CD4-positive, alpha-beta T cell treated with Interleukin-17A for 1 hour (primary cell): ENCODE data around the gene EIF2S2.
"Not testable (repeated sequence)": the region's sequence is repeated elsewhere in the genome, so short reads cannot be mapped to it uniquely, and the experiment has no call there.

Experiments used
- DNase-seq: peaks from one replicate; pipeline ENCODE4 v3.0.0-alpha.2; 2020

EIF2S2 gene, protein sequence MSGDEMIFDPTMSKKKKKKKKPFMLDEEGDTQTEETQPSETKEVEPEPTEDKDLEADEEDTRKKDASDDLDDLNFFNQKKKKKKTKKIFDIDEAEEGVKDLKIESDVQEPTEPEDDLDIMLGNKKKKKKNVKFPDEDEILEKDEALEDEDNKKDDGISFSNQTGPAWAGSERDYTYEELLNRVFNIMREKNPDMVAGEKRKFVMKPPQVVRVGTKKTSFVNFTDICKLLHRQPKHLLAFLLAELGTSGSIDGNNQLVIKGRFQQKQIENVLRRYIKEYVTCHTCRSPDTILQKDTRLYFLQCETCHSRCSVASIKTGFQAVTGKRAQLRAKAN

DNA sequence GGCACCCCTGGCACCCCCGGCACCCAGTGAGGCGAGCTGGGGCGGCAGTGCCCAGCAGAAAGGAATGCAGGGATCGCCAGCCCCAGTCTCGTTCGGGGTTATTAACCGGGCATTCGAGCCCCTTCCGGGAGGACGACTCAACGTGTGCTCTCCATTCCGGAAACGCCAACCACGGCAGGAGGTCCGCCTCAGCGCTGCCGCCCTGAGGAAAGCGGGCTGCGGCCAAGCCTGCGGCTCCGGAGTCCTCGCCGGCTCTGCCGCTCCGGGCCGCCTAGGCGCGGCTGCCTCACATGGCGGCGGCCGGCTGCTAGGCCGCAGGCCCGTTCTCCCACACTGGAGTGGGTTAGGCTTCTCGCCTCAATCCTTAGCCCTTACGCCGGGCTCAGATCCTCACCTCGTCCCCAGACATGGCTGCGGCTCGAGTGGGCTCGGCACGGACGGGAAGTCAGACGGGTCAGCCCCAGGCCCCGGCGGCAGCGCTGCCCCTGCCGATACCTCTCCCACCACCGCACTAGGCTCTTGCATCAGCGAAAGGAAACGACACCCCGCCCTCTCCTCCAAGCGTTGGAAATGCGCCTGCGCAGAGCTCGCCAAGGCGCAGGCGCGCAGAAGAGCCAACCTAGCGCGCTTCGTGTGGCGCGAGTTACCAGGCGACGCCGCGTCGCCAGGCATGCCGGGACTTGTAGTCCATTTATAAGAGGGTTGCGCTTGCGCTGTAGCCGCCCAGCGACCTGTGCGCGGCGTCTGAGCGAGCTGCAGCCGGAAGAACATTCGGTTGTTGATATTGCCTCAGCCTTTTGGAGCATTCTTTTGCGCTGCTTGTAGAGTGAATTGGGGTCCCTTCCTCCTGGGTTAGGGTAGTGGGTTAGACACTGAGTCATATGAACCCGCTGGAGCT, at the start of gene EIF2S2:
Gene EIF2S2 (minus strand): TSS at position 542 of the 898 bp plus-strand sequence. CDS start 133 bp downstream, at position 409.
- peak; percentile 97 for DNase-seq

DNA sequence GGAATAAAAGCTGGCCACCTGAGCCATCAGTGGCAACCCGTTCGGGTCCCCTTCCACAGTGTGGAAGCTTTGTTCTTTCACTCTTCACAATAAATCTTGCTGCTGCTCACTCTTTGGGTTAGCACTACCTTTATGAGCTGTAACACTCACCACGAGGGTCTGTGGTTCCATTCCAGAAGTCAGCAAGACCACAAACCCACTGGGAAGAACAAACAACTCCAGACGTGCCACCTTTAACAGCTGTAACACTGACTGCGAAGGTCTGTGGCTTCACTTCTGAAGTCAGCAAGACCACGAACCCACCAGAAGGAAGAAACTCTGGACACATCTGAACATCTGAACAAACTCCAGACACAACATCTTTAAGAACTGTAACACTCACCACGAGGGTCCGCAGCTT, 45.7 kb upstream of the EIF2S2 start:
- DNase-seq: not testable (repeated sequence)

DNA sequence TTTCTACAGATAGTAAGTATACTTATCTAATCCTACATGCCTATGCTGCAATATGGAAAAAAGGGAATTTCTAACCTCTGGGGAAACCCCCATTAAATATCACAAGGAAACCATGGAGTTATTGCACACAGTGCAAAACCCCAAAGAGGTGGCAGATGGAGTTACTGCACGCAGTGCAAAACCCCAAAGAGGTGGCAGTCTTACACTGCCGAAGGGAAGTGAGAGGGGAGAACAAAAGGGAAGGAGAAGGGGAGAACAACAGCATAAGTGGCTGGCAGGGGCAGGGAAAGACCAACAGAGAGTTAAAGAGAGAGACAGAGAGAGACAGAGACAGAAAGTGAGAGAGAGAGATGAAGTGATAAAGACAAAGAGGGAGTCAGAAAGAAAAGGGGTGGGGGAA, 43.8 kb upstream of the EIF2S2 start:
- no peak for DNase-seq

DNA sequence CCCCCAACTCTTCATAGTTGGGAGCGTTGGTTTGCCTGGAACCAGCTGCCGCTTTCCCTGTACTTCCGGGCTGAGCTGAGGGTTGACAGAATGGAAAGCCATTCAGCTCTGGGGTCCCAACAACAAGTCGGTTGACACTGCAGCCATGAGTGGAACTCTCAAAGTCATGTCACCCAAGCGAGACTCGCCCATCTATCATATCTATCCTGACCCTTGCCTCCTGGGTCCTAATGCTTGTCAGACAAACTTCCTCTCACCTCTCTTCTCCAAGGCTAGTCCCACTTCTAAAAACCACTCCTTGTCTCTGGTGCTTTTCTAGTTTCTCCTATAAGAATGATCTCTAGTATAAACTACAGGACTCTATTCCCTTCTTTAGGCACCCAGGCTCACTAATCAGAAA, 41.1 kb upstream of the EIF2S2 start:
- not testable (repeated sequence) for DNase-seq

DNA sequence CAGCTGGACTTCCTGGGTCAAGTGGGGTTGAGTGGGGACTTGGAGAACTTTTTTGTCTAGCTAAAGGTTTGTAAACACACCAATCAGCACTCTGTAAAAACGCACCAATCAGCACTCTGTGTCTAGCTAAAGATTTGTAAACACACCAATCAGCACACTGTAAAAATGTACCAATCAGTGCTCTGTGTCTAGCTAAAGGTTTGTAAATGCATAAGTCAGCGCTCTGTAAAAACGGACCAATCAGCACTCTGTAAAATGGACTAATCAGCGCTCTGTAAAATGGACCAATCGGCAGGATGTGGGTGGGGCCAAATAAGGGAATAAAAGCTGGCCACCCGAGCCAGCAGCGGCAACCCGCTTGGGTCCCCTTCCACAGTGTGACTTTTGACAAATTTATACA, 40.0 kb upstream of the EIF2S2 start:
- not testable (repeated sequence) for DNase-seq

DNA sequence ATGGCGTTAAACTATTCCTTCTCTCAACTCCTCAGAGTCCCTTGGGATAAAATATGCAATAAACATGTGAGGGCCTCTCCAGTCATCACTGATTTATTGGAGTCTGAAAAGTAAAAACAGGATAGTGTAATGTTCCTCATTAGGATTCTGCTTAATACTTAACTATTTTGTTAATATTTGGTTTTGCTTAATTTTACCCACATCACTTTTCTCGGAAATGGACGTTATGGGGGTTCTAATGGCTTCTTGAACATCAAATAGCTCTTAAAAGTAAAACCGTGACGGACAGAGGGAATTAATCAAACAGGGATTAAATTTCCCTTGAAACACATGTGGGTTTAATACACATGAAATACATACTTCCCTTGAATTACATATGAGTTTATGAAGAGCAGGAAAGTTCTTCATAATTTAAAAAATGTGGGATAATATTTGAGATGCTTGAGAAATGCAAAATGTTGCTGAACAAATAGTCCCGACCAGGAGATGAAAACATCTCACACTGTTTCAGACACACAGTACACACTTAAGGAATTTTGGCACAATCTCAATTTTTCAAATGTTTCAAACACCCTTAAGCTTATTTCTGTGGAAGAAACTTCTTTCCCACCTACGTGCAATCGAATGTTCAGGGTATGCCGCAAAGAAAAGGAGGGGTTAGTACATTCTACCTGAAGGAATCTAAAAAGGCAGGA, 38.4 kb upstream of the EIF2S2 start:
- DNase-seq: no peak

DNA sequence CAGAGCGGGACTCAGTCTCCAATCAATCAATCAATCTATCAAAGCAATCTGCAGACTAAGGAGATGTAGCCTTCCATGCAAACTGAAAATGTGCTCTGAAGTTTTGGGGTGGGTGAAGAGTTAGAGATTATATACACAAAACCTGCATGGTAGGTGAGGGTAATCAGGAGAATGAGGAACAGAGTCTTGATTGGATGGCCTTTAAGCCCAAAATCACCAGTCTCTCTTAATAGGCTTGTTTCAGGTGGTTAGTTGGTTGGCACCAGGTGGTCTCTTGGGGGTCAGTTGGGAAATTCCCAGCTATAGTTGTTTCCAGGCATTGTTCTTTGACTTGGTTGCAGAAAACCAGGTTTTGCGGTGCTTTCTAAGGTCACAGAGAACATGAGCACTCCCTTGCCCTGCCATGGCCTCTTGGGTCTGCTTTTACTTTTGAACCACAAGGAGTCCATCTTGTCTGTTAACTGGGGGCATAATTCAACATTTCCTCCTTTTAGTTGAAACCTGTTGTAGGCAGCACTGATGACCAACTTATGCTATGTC, 33.3 kb upstream of the EIF2S2 start:
- DNase-seq: no peak

DNA sequence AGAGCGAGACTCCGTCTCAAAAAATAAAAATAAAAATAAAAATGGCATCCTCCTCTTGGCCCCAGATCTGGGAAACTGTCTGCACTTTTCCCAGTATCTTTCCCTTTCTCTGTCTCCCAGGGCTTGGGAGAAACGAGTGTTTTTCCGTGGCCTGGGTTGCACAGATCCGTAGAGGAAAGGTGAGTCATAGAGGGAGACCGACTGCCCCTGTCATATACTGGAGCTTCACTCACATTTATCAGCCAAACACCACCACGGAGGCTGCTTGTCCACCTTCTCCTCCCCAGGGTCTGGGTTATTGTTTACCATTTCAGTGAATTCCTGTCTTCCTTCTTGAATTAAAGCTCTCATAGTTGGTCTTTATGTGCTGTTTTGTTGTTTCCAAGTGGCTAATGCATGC, 31.9 kb upstream of the EIF2S2 start:
- DNase-seq: no peak

DNA sequence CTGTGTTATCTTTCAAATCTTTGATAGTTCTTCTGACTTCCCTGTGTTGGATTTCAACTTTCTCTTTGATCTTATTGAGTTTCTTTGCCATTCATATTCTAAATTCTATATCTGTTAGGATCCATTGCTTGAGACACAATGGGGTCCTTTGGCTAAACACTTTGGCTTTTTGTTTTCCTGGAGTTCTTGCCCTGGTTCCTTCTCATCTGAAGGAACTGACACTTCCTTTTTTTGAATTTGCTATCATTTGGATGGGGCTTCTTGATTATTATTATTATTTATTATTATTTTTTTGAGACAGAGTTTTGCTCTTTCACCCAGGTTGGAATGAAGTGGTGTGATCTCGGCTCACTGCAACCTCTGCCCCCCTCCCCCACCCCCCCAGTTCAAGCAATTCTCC, 30.1 kb upstream of the EIF2S2 start:
- no peak for DNase-seq

DNA sequence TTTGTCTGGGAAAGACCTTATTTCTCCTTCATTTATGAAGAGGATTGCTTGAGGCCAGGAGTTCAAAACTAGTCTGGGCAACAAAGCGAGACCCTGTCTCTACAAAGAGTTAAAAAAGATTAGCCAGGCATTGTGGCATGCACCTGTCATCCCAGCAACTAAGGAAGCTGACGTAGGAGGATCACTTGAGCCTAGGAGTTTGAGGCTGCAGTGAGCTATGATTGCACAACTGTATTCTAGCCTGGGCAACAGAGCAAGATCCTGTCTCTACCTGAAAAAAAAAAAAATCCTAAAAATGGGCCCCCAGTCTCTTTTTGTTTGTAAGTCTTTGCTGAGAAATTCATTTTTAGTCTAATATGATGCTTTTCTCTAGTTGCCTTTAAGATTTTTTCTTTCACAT, 29.2 kb upstream of the EIF2S2 start:
- DNase-seq: no peak

DNA sequence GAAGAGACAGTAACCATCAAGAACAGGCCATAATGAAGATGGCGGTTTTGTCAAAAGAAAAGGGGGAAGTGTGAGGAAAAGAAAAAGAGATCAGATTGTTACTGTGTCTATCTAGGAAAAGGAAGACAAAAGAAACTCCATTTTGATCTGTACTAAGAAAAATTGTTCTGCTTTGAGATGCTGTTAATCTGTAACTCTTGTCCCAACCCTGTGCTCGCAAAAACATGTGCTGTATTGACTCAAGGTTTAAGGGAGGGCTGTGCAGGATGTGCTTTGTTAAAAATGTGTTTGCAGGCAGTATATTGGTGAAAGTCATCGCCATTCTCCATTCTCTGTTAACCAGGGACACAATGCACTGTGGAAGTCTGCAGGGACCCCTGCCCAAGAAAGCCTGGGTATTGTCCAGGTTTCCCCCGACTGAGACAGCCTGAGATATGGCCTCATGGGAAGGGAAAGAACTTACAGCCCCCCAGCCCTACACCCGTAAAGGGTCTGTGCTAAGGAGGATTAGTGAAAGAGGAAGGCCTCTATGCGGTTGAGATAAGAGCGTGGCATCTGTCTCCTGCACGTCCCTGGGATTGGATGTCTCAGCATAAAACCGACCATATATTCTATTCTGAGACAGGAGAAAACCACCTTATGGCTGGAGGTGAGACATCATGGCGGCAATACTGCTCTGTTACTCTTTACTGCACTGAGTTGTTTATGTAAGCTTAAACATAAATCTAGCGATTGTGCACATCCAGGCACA, 23.7 kb upstream of the EIF2S2 start:
- not testable (repeated sequence) for DNase-seq

DNA sequence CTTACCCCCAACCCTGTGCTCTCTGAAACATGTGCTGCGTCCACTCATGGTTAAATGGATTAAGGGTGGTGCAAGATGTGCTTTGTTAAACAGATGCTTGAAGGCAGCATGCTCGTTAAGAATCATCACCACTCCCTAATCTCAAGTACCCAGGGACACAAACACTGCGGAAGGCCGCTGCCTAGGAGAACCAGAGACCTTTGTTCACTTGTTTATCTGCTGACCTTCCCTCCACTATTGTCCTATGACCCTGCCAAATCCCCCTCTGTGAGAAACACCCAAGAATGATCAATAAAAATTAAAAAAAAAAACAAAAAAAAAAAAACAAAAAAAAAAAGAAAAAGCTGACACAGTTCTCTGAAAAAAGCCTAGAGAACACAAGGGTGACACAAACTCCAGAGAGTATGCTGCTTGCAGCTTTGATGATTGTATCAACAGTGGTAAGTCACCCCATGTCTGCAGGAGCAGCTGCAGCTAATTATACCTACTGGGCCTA, 21.4 kb upstream of the EIF2S2 start:
- DNase-seq: not testable (repeated sequence)

DNA sequence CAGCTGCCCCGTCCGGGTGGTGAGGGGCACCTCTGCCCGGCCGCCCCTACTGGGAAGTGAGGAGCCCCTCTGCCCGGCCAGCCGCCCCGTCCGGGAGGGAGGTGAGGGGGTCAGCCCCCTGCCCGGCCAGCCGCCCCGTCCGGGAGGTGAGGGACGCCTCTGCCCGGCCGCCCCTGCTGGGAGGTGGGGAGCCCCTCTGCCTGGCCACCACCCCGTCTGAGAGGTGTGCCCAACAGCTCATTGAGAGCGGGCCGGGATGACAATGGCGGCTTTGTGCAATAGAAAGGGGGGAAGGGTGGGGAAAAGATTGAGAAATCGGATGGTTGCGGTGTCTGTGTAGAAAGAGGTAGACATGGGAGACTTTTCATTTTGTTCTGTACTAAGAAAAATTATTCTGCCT, 20.9 kb upstream of the EIF2S2 start:
- DNase-seq: not testable (repeated sequence)

DNA sequence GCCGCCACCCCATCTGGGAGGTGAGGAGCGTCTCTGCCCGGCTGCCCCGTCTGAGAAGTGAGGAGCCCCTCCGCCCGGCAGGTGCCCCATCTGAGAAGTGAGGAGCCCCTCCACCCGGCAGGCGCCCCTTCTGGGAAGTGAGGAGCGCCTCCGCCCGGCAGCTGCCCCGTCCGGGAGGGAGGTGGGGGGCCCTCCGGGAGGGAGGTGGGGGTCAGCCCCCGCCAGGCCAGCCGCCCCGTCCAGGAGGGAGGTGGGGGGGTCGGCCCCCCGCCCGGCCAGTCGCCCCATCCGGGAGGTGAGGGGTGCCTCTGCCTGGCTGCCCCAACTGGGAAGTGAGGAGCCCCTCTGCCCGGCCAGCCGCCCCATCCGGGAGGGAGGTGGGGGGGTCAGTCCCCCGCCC, 20.4 kb upstream of the EIF2S2 start:
- DNase-seq: not testable (repeated sequence)

DNA sequence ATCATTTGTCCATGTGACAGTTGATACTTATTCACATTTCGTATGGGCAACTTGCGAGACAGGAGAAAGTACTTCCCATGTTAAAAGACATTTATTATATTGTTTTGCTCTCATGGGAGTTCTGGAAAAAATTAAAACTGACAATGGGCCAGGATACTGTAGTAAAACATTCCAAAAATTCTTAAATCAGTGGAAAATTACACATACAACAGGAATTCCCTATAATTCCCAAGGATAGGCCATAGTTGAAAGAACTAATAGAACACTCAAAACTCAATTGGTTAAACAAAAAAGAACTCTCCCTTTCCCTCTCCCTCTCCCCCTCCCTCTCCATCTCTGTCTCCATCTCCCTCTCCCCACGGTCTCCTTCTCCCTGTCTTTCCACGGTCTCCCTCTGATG, 19.4 kb upstream of the EIF2S2 start:
- DNase-seq: no peak

DNA sequence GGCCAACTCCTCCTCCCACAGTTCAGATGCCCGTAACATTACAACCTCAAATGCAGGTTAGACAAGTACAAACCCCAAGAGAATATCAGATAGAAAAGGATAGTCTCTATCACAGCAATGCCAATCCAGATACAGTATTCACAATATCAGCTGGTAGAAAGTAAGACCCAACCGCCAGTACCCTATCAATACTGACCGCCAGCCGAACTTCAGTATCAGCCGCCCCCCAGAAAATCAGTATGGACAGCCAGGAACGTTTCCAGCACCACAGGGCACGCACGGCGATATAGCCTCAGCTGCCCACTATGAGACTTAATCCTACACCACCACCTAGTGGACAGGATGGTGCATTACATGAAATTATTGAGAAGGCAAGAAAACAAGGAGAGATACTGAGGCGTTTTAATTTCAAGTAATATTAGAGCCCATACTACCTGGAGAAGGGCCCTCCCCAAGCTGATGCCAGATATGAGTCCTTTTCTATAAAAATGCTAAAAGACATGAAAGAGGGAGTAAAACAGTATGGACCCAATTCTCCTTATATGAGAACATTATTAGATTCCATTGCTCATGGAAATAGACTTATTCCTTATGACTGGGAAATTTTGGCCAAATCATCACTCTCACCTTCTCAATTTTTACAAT, 17.6 kb upstream of the EIF2S2 start:
- DNase-seq: peak; percentile 82

DNA sequence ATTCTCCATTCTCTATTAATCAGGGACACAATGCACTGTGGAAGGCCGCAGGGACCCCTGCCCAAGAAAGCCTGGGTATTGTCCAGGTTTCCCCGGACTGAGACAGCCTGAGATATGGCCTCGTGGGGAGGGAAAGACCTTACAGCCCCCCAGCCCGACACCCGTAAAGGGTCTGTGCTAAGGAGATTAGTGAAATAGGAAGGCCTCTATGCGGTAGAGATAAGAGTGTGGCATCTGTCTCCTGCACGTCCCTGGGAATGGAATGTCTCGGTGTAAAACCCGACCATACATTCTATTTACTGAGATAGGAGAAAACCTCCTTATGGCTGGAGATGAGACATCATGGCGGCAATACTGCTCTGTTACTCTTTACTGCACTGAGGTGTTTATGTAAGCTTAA, 15.7 kb upstream of the EIF2S2 start:
- DNase-seq: no peak

DNA sequence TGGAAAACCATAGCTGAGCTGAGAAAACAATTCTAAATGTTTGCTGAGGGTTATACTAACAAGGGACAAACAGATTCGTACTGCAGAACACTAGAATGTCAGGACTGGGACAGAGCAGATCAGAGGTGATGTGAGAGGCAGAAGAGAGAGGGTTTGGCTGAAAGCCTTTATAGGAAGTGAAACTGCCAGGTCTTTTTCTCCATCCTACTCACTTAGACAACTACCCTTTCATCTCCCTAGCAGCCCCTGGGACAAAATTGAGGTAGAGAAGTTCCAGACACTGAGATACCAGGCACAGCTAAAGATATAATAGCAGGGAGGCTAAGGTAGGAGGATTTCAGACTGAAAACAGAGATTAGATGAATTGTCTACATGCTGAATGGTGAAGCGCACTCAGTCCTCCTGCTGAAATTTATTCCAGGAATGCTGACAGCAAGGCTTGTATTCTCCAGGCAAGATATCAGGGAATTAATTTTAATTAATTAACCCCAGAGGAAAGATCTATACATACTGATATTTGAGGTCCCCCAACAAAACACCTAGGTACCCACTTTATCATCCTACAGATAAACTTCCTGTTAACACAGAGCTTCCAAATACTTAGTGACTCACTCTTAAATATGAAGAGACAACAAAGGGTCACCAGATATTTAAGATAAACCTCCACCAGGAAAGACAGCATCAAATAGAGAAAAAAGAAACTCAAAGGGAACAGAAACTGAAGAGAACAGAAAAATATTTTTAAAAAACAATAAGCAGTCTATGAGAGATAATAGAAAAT, 12.6 kb upstream of the EIF2S2 start:
- DNase-seq: no peak

DNA sequence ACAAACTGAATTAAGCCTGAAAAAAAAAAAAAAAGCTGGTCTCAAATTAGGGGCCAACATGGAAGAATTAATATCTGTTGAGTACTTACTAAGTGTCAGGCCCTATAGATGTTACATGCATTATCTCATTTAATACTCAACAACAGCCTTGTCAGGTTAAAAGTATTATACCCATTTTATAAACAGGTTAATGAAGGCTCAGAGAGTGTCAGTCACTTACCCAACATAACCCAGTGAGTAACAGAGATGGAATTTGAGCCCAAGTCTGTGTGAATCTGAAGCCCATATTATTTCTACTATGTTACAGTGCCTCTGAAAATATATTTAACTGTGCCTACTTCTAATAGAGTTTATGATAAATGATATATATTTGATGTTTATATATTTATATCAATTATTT, 11.3 kb upstream of the EIF2S2 start:
- DNase-seq: no peak

DNA sequence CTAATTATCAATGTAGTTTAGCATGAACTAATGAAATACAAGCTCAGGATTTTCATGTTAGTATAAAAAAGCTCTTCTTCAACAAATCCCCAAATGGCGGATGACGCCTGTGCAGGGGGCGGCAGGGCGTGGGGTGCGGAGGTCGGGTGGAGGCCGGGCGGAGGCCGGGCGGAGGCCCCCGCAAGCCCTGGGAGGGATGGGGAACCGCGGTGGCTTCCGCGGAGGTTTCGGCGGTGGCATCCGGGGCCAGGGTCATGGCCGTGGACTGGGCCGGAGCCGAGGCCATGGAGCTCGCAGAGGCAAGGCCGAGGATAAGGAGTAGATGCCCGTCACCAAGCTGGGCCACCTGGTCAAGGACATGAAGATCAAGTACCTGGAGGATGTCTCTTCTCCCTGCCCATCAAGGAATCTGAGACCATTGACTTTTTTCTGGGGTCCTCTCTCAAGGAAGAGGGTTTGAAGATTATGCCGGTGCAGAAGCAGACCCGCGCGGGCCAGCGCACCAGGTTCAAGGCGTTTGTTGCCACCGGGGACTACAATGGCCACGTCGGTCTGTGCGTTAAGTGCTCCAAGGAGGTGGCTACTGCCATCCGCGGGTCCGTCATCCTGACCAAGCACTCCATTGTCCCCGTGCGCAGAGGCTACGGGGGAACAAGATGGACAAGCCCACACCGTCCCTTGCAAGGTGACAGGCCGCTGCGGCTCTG, 10.4 kb upstream of the EIF2S2 start:
- DNase-seq: no peak
